C4-2B (cell line): Measurements from ENCODE around the gene SOX12.
"Not testable (repeated sequence)": the region's sequence is repeated elsewhere in the genome, so short reads cannot be mapped to it uniquely, and the experiment has no call there.

Experiments
- H3K27ac ChIP-seq: fragments of 450-650 bp; 2 replicates; pipeline ENCODE4 v1.5.1; 2017
- CTCF ChIP-seq: fragments of 450-650 bp; conservative IDR thresholded peaks from 2 replicates; pipeline ENCODE4 v1.5.1; 2017; ENCODE audit warnings: mild to moderate bottlenecking
- ZFX ChIP-seq: fragments of 450-650 bp; IDR thresholded peaks from 2 replicates; pipeline ENCODE4 v1.6.1; 2017

Gene SOX12

GRCh38 chr20:353166-353565 is 27.8 kb downstream of the SOX12 start:
- TF ChIP-seq ZFX (no peak), CTCF (no peak)

GRCh38 chr20:354298-354977 is 29.1 kb downstream of the SOX12 start:
- H3K27ac ChIP-seq, result no peak overlapping the region
- TF ChIP-seq CTCF (peak; percentile 91), ZFX (no peak)

More at GRCh38 chr20:353166-353565, 27.8 kb downstream of the SOX12 start:
- H3K27ac ChIP-seq, result no peak overlapping the region

- H3K27ac ChIP-seq, result not testable (repeated sequence)
Measured at GRCh38 chr20:356154-356553, 30.8 kb downstream of the SOX12 start.

- TF ChIP-seq ZFX, result no peak
- no peak for TF ChIP-seq CTCF
- H3K27ac ChIP-seq, result no peak overlapping the region
Measured at GRCh38 chr20:356745-357144, 31.4 kb downstream of the SOX12 start.

- no peak overlapping the region for H3K27ac ChIP-seq
Measured at GRCh38 chr20:358891-359555, 33.7 kb downstream of the SOX12 start.

GRCh38 chr20:361561-361960 is 36.2 kb downstream of the SOX12 start:
- H3K27ac ChIP-seq, result peak overlapping the region; percentile 91

More at GRCh38 chr20:358891-359555, 33.7 kb downstream of the SOX12 start:
- TF ChIP-seq ZFX (no peak), CTCF (no peak)

More at GRCh38 chr20:361561-361960, 36.2 kb downstream of the SOX12 start:
- no peak for TF ChIP-seq ZFX
- TF ChIP-seq CTCF, result no peak
